Liver (tissue), 9 donors: ENCODE data around the gene COLEC11. TPM values are rescaled to one million over a fixed set of nuclear protein-coding genes. Genes with fewer than 3 reads are reported as not detected.

Experiments used
- DNase-seq: peaks from one replicate; pipeline ENCODE4 v3.0.0-alpha.2; 2017; ENCODE audit warnings: low spot score
- H3K27ac ChIP-seq, 2 donors: one replicate each; pipeline ENCODE4 v1.7.0; 2013; ENCODE audit warnings: inconsistent platforms in 2 of 2, low read length in 2 of 2, control low read depth in 1 of 2, low read depth in 1 of 2, mild to moderate bottlenecking in 1 of 2
- H3K27me3 ChIP-seq, 4 donors: one replicate each; pipeline versions ENCODE4 v1.6.1 to v1.7.0; 2013; ENCODE audit warnings: low read length in 3 of 4, inconsistent platforms in 1 of 4, mild to moderate bottlenecking in 1 of 4, moderate library complexity in 1 of 4; ENCODE audit not compliant: control insufficient read depth in 4 of 4, insufficient read depth in 4 of 4
- H3K36me3 ChIP-seq, 4 donors: one replicate each; pipeline versions ENCODE4 v1.6.1 to v1.7.0; 2013; ENCODE audit warnings: low read length in 3 of 4, mild to moderate bottlenecking in 3 of 4, low read depth in 1 of 4, moderate library complexity in 1 of 4; ENCODE audit not compliant: control insufficient read depth in 4 of 4, insufficient read depth in 3 of 4
- H3K4me1 ChIP-seq, 4 donors: one replicate each; pipeline versions ENCODE4 v1.6.1 to v1.7.0; 2013; ENCODE audit warnings: low read length in 3 of 4, mild to moderate bottlenecking in 3 of 4, moderate library complexity in 1 of 4; ENCODE audit not compliant: control insufficient read depth in 4 of 4, insufficient read depth in 4 of 4
- H3K4me3 ChIP-seq, 3 donors: one replicate each; pipeline versions ENCODE4 v1.6.1 to v1.7.0; 2013; ENCODE audit warnings: low read length in 3 of 3, control low read depth in 1 of 3, low read depth in 1 of 3, mild to moderate bottlenecking in 1 of 3
- H3K9ac ChIP-seq, 2 donors: one replicate each; pipeline ENCODE4 v1.7.0; 2013; ENCODE audit warnings: low read length in 2 of 2, mild to moderate bottlenecking in 2 of 2, moderate library complexity in 2 of 2, control low read depth in 1 of 2, low read depth in 1 of 2
- H3K9me3 ChIP-seq, 4 donors: one replicate each; pipeline versions ENCODE4 v1.6.1 to v1.7.0; 2013; ENCODE audit warnings: low read length in 3 of 4; ENCODE audit not compliant: control insufficient read depth in 4 of 4
- ATF3 ChIP-seq: IDR thresholded peaks from 2 replicates; pipeline ENCODE4 v1.6.1; 2016; ENCODE audit warnings: antibody characterized with exemption
- CTCF ChIP-seq: fragments of 150-350 bp; IDR thresholded peaks from 2 replicates; pipeline ENCODE4 v1.5.1; 2017; ENCODE audit warnings: improper control_type of control experiment, low read depth, low read length; ENCODE audit not compliant: missing input control
- EGR1 ChIP-seq, 2 donors: IDR thresholded peaks; 2 replicates each; pipeline ENCODE4 v1.6.1; 2016 to 2018; ENCODE audit warnings: antibody characterized with exemption in 2 of 2, low read depth in 2 of 2
- FOXA1 ChIP-seq: IDR thresholded peaks from 2 replicates; pipeline ENCODE4 v1.6.1; 2016; ENCODE audit warnings: antibody characterized with exemption
- GABPA ChIP-seq, 2 donors: IDR thresholded peaks in 1 of 2; conservative IDR thresholded peaks in 1 of 2; 2 replicates each; pipeline ENCODE4 v1.6.1; 2016; ENCODE audit warnings: antibody characterized with exemption in 2 of 2, mild to moderate bottlenecking in 1 of 2, moderate library complexity in 1 of 2
- HNF4A ChIP-seq, 2 donors: conservative IDR thresholded peaks; 2 replicates each; pipeline ENCODE4 v1.6.1; 2016; ENCODE audit warnings: antibody characterized with exemption in 2 of 2, mild to moderate bottlenecking in 2 of 2
- HNF4G ChIP-seq: IDR thresholded peaks from 2 replicates; pipeline ENCODE4 v1.6.1; 2016; ENCODE audit warnings: antibody characterized with exemption
- JUND ChIP-seq, 2 donors: IDR thresholded peaks; 2 replicates each; pipeline ENCODE4 v1.6.1; 2016; ENCODE audit warnings: antibody characterized with exemption in 2 of 2
- NR2F2 ChIP-seq: IDR thresholded peaks from 2 replicates; pipeline ENCODE4 v1.6.1; 2016; ENCODE audit warnings: antibody characterized with exemption
- RAD21 ChIP-seq, 2 donors: IDR thresholded peaks; 2 replicates each; pipeline ENCODE4 v1.6.1; 2016; ENCODE audit warnings: antibody characterized with exemption in 2 of 2, mild to moderate bottlenecking in 2 of 2
- REST ChIP-seq: IDR thresholded peaks from 2 replicates; pipeline ENCODE4 v1.6.1; 2016; ENCODE audit warnings: antibody characterized with exemption, mild to moderate bottlenecking
- RXRA ChIP-seq, 2 donors: IDR thresholded peaks; 2 replicates each; pipeline ENCODE4 v1.6.1; 2017 to 2018; ENCODE audit warnings: antibody characterized with exemption in 2 of 2, mild to moderate bottlenecking in 1 of 2
- TAF1 ChIP-seq: conservative IDR thresholded peaks from 2 replicates; pipeline ENCODE4 v1.6.1; 2016; ENCODE audit warnings: antibody characterized with exemption, mild to moderate bottlenecking
- YY1 ChIP-seq: IDR thresholded peaks from 2 replicates; pipeline ENCODE4 v1.6.1; 2016; ENCODE audit warnings: antibody characterized with exemption, mild to moderate bottlenecking
- WGBS: extraction: QIAGEN DNeasy Blood & Tissue Kit; methylation state at CpG from one replicate; pipeline ENCODE4 v1.1.7; 2013; 5-methylcytosine and 5-hydroxymethylcytosine counted together
- polyA plus RNA-seq, 2 donors: library from polyadenylated mRNA; stranded (reverse) in 1 of 2; unstranded in 1 of 2; fragments of 200-250 nt in 1 of 2; fragments of >200 nt in 1 of 2; fragmentation: Nextera tagmentation in 1 of 2; extraction: Ambion mirVana in 1 of 2; gene quantifications; one replicate each; pipeline versions ENCODE4 v1.2.1 to v1.2.3, GENCODE V29; 2013 to 2015
- total RNA-seq, 2 donors: library from RNA; depleted of rRNA; stranded (reverse); fragments of >200 nt; gene quantifications; one replicate each; pipeline ENCODE4 v1.2.3, GENCODE V29; 2014
- TF ChIP-seq, protein P1 (sequence below): IDR thresholded peaks from 2 replicates; pipeline ENCODE4 v1.6.1; 2016; ENCODE audit warnings: antibody characterized with exemption
- donor health status: healthy.
- donor health status: healthy.
- donor health status: healthy.
- donor health status: healthy.
- donor health status: healthy.

Gene COLEC11
- total and polyA plus RNA-seq, 4 donors, result 31.0 to 100 (median 70.9) TPM

DNA sequence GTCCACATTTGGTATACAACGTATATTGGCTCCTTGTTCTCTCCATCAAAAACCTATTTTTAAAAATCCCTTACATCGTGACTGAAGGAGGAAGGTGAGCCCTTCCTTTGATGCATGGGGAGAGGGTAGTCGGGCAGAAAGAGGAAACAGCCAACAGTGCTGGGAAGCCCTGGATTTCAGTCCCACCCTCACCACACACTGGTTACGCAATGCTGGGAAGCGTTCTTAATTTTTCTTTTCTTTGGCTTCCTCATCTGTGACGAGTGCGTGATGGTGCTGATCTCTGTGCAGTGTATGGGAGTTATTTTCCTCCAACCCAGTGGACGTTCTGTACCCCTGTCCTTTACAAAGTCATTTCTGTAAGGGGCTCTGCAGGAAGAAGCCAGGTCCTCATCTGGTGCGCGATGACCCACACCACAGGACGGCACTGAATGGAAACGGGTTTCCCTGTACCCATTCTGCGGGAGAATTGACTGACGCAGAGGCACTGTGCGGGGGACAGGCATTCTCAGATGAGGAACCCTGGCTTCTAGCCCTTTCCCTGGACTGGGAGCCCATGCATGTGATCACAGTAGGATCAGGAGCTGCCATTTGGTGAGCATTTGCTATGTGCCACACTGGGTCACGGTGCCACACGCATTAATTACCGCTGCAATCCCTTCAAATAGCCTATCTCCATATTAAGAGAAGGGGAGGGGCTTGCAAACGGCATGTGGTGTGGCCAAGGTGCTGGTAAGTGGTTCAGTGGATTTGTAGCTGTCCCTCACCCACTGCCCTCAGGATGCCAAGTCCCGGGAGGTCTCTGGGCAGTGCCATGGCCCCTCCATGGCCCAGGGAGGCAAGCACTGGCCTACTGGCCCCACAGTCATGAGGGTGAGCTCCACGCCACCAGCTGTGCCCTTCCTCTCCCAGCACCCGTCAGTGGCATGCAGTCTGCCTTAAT, 4.3 kb downstream of the COLEC11 start:
- H3K27me3 ChIP-seq, result no peaks in the 10 kb centered on the region
- H3K27ac ChIP-seq, result peak overlapping the region; percentile 59 to 61
- no peak overlapping the region for H3K9ac ChIP-seq
- no peak overlapping the region for H3K4me3 ChIP-seq
- H3K4me1 ChIP-seq, result peaks cover under 1 to 22% (median 12%) of the 10 kb centered on the region in 4 donors
- no peaks in the 10 kb centered on the region for H3K36me3 ChIP-seq
- no peak for DNase-seq
- H3K9me3 ChIP-seq, result no peaks in the 10 kb centered on the region
- 83% methylated on average over 22 of the region's 22 CpGs for WGBS
- TF ChIP-seq, protein P1, sequence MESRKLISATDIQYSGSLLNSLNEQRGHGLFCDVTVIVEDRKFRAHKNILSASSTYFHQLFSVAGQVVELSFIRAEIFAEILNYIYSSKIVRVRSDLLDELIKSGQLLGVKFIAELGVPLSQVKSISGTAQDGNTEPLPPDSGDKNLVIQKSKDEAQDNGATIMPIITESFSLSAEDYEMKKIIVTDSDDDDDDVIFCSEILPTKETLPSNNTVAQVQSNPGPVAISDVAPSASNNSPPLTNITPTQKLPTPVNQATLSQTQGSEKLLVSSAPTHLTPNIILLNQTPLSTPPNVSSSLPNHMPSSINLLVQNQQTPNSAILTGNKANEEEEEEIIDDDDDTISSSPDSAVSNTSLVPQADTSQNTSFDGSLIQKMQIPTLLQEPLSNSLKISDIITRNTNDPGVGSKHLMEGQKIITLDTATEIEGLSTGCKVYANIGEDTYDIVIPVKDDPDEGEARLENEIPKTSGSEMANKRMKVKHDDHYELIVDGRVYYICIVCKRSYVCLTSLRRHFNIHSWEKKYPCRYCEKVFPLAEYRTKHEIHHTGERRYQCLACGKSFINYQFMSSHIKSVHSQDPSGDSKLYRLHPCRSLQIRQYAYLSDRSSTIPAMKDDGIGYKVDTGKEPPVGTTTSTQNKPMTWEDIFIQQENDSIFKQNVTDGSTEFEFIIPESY, result no peak
- TF ChIP-seq EGR1 (IDR thresholded peaks at IDR 0.05; ENCODE audit: low read depth in 2 of 2), result no peak
- no peak for TF ChIP-seq HNF4G
- TF ChIP-seq NR2F2, result no peak
- no peak for TF ChIP-seq REST
- no peak for TF ChIP-seq FOXA1
- TF ChIP-seq CTCF, result no peak
- TF ChIP-seq ATF3, result no peak
- TF ChIP-seq HNF4A (conservative IDR thresholded peaks at IDR 0.05), result no peak
- TF ChIP-seq YY1, result no peak
- no peak for TF ChIP-seq RAD21 (IDR thresholded peaks at IDR 0.05)
- no peak for TF ChIP-seq TAF1

GRCh38 chr2:3600256-3600855, 5.4 kb downstream of the COLEC11 start:
- WGBS, result 83% methylated on average over 11 of the region's 11 CpGs
- TF ChIP-seq FOXA1 (no peak), TAF1 (no peak), RAD21 (IDR thresholded peaks at IDR 0.05) (no peak), GABPA (IDR thresholded peaks at IDR 0.05 in 1 of 2, conservative IDR thresholded peaks at IDR 0.05 in 1 of 2) (no peak), JUND (IDR thresholded peaks at IDR 0.05) (no peak), RXRA (IDR thresholded peaks at IDR 0.05) (no peak)
- TF ChIP-seq, protein P1, result no peak
- H3K9ac ChIP-seq, result no peak overlapping the region
- peak overlapping the region; percentile 33 to 50 for H3K27ac ChIP-seq
- H3K9me3 ChIP-seq, result no peaks in the 10 kb centered on the region
- no peaks in the 10 kb centered on the region for H3K27me3 ChIP-seq
- H3K4me3 ChIP-seq, result no peak overlapping the region
- no peaks in the 10 kb centered on the region for H3K36me3 ChIP-seq
- peaks cover 3 to 24% (median 16%) of the 10 kb centered on the region in 4 donors for H3K4me1 ChIP-seq
- no peak for DNase-seq
